IPS-NIHi7 (cell line): ENCODE data around the gene YIF1B.

ENCODE experiments used
- DNase-seq: peaks from one replicate; pipeline ENCODE4 v3.0.0; 2012; ENCODE audit warnings: mixed read lengths; ENCODE audit errors: extremely low spot score

The YIF1B gene

DNA sequence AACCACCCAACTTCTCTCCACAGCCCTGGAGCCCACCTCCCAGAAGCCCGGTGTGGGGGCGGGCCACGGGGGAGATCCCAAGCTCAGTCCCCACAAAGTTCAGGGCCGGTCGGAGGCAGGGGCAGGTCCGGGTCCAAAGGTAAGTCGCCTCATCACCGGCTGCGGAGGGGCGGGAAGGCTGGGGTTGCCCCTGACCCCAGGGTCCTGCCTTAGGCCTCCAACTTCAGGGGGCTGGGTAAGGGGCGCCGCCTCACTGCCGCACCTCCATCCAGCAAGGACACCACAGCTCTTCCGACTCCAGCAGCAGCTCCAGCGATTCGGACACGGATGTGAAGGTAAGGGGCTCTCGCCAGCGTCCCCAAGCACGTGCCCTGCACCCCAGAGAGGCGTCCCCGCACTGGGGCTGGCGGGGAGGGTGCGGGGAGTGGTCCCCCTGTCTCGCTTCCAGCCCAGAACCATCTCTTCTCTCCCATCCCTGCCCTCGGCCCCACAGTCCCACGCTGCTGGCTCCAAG is 11.3 kb downstream of the YIF1B start:
- DNase-seq, result no peak

DNA sequence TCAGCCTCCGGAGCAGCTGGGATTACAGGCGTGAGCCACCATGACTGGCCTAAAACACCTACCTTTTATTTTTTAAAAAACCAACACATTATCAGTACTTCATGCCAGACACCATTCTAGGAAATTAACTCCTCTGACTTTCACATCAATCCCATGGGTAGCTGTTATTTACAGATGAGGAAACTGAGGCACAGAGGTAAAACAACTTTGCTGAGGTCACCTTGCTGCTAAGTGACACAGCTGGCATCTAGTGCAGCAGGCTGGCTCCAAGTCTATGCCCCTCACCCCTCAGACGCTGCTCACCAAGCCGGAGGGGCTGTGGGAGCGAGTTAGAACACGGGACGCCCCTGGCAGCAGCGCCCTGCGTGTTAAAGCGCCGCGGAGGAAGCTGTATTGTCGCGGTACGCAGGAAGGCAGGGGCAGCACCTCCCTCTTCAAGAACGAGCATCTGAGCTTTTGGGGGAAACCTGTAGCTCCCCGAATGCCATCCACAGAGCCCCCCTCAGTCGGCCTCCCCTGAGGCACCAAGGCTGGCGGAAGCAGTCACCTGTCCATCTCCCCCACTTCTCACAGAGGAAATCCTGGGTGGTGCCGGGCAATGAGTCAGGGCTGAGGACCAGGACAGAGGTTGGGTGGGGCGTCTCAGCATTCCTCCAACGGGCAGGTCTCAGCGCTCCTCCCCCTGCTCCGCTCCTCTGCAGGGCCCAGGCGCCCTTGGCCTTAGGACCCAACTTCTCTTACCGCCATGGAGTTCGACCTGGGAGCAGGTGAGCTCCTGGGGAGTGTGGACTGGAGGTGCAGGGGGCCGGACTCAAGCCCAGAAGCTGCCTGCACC is 12.0 kb downstream of the YIF1B start, which contains the start of gene C19orf33:
TSS of gene C19orf33 (plus strand) at position 735 of the 835 bp plus-strand sequence. CDS start at position 746, 11 bp downstream.
- peak; percentile 73 for DNase-seq

DNA sequence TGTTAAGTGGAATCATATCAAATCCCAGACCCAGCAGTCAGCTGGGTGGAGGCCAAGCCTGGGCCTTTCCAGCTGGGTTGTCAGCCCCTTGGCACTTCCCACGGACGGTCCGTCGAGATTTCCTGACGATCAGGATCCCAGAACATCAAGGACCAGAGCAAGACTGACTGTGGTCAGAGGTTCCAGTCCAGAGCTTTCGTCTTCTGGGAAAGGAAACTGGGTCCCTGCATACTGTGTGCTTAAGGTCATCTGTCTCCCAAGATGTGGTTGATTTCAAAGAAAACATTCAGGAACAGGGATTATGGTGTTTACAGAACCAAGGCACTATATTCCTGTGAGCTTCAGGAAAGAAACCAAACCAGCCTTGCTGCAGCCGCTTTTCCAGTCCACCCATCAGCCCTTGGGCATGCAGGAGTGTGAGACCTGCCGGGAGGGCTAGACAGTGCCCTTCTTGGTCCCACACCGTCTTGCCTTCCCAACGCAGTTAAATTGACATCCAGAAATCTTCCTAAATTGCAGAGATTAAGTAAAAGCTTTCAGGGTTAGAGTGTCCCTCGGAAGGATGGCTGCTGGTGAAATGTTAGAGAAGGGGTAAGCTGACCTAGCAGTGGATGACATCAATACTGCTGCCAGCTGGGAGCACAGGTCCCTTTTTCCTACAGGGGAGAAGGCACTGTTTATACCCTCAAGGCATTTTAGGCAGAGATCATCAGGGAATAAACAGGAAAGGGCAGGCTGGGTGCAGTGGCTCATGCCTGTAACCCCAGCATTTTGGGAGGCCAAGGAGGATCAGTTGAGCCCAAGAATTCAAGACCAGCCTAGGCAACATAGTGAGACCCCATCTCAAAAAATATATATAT is 16.7 kb downstream of the YIF1B start:
- DNase-seq, result no peak

DNA sequence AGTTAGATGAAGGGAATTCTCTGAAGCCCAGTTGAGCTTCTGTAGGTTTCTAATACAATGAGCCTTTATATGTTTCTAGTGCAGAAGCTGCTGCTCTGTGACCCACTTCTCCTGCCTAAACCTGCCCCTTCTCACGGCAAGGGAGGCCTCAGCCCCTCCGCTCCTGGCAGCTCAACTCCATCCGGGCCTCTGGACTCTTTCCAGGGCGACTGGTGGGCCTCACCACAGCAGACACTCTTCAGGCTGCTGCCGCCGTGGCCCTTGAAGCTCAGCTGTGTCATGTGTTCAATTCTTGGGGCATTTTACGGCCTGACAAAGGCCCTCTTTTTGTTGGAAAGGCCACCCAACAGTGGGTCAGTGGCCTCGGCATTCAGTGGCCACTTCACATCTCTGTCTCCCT is 21.7 kb downstream of the YIF1B start:
- DNase-seq, result no peak

DNA sequence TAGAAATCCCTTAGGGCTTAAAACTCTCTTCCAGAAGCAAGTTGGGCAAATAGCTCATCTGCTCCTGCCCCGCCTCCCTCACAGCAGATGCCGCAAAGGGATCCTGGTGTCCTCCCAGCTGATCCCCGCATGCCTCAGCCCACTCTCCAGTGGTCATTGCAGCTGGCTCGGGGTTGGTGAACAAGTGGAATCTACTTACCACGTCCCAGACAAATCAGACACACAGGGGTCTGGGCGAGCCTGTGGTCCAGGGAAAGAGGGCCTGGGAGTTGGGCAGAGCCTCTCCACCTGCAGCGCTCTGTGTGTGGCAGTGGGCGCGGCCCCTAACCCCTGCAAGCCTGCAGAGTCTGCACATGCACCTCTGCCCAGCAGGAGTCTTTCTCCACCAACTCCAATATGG is 22.5 kb downstream of the YIF1B start:
- no peak for DNase-seq

DNA sequence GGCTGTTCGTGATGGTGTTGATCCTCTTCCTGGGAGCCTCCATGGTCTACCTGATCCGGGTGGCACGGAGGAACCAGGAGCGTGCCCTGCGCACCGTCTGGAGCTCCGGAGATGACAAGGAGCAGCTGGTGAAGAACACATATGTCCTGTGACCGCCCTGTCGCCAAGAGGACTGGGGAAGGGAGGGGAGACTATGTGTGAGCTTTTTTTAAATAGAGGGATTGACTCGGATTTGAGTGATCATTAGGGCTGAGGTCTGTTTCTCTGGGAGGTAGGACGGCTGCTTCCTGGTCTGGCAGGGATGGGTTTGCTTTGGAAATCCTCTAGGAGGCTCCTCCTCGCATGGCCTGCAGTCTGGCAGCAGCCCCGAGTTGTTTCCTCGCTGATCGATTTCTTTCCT is 23.9 kb downstream of the YIF1B start:
- DNase-seq, result no peak

DNA sequence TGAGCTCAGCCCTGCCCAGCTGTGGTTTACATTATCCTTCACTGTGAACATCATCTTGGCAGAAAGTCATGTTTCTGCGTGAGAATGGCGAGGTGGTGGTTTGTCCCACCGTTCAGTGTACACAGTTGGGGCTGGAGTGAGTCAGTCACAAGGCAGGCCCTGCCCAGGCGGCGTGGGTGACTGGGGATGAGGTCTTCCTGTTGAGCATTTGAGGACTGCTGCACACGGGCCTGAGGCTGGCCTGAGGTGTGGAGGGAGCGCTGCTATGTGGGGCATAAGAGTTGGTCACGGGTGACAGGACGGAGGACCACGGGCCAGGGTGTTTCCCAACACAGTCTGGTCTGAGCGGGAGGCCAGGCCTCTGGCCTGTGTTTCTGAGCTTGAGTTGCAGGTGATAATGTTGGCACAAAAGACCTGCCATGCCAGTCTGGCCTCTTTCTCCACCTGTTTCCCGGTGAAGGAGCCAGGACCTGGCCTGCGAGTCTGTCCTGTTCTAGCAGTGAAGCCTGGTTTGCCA is 25.1 kb downstream of the YIF1B start:
- no peak for DNase-seq

DNA sequence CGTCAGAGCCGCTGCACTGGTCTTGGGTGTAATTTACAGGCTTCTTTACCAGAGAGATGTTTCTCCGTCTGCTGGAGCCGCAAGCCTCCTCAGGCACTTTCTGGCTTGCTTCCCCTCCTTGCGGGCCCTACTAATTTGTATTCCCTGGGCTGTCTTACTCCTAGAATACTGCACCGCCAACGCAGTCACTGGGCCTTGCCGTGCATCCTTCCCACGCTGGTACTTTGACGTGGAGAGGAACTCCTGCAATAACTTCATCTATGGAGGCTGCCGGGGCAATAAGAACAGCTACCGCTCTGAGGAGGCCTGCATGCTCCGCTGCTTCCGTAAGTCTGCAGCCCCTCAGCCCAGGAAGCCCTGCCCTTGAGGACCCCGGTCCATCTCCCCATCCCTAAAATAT is 25.8 kb downstream of the YIF1B start:
- DNase-seq, result no peak

DNA sequence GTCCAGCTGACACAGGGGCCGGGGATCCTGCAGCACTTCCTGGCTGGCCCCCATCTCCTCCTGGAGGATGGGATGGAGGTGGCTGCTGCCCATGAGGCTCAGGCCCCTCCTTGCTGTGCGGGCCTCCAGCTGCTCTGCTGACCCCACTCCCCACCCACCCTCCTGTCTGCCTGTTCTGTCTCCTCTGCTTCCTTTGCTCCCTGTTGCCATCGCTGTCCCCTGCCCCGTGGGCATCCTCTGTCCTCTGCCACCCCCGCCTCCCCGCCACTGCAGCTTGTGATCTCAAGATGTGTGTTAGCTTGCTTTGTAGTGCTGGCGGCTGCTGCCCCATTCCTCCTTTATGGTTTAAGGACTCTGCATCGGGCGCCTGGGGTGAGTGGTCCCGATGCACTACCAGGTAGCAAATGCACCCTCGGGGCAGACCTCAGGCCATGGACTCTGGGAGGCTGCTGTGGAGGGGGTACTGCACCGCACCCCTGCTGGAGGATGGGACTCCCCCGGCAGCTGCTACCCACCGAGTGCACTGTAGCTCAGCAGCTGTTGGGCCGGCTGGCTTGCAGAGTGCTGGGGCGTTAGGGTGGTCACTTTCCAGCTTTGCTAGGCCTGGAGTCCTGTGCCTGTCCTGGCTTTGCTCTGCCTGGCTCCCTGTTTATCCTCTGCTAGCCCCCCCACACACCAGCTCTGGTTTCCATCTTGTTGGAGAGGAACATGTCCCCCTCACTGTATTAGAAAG is 27.5 kb downstream of the YIF1B start:
- no peak for DNase-seq

DNA sequence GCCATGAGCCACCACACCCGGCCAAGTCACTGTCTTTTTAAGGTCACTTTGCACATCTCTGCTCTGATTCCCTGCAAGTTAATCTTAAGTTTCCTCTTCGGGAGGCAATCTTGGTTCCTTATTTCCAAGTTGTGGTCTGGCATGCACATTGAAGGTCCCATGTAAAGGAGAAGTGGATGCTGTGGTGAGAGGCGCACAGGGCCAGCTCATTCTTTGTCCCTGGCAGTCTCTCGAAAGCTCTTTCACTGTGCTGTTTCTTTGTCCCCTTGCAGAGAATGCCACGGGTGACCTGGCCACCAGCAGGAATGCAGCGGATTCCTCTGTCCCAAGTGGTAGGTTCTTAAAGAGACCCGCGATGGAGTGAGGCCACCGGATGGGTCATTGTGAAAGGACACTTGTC is 28.1 kb downstream of the YIF1B start:
- DNase-seq, result no peak

DNA sequence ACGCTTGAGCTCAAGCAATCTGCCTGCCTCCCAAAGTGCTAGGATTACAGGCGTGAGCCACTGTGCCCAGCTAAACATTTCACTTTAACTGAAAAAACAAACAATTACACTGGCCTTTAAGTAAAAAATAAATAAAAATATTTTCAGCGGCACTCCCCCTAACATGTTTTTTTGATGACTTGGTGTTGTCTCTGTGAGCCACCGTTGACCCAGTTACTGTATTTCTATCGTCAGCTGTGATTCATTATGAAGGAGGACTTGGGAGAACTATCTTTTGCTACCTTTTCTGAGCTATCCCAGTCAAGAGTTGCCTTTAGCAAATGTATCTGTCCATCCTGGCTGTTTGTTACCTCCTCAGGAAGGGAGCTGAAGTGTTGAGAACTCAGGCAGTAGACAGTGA is 30.2 kb downstream of the YIF1B start:
- DNase-seq, result no peak

DNA sequence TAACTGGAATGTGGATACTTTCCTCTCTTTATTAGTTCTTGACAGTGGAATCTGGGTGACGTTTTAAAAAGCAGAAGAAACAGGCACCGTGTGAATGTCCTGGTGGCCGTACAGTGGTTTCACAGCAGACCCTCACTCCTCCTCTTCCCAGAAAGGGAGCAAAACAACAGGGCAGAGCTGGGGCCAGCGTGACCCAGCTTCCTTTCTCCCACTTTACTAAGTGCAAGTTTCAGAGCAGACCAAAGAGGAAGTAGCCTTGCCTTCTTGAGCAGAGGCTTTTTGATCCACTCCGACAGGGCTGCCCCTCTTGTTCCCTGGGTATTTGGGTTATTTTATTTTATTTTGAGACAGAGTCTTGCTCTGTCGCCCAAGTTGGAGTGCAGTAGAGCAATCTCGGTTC is 31.3 kb downstream of the YIF1B start:
- no peak for DNase-seq

DNA sequence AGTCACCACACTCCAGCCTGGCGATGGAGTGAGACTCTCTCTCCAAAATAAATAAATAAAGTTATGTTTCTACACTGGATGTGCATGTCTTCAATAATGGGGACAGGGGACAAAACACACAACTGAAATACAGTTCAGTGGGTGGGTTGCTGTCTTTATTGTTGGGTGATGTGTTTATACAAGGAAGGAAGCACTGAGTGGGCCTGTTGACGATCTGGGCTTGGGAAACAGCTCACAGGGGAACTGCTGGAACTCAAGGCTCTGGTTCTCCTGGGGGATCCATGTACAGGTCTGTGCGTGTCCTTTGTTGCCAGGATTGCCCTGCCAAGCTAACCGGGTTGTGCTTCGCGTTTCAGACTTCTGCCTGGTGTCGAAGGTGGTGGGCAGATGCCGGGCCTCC is 32.5 kb downstream of the YIF1B start:
- no peak for DNase-seq

DNA sequence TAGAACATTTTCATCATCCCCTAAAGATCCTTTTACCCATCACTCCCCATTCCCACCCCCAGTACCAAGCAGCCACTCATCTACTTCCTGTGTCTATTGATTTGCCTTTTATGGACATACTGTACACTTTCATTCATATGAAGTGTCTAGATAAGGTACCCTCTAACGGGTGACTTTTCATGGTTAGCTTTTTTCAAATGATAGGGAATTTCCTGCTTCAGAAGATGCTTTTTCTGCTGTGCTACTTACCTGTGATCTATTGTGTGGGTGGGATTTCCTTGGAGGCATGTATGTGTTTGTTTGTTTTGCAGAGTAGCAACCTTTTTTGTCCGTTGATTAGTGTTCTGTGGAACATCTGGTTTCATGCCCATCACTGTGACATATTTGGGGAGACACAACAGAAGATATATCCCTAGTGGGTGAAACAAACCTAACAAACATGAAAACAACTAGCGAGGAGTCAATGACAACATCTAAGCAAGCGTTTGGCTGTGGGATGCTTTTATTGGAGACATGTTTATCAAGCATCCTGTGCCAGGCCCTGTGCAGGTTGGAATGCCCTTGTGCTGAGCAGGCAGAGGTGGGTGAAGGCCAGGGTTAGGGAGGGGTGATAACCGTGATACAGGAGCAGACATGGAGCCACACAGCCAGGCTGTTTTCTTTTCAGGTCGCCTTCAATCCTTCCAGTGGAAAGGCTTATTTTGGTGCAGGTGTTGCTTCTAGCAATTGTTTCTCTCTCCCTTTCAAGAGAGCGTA is 33.8 kb downstream of the YIF1B start:
- no peak for DNase-seq

DNA sequence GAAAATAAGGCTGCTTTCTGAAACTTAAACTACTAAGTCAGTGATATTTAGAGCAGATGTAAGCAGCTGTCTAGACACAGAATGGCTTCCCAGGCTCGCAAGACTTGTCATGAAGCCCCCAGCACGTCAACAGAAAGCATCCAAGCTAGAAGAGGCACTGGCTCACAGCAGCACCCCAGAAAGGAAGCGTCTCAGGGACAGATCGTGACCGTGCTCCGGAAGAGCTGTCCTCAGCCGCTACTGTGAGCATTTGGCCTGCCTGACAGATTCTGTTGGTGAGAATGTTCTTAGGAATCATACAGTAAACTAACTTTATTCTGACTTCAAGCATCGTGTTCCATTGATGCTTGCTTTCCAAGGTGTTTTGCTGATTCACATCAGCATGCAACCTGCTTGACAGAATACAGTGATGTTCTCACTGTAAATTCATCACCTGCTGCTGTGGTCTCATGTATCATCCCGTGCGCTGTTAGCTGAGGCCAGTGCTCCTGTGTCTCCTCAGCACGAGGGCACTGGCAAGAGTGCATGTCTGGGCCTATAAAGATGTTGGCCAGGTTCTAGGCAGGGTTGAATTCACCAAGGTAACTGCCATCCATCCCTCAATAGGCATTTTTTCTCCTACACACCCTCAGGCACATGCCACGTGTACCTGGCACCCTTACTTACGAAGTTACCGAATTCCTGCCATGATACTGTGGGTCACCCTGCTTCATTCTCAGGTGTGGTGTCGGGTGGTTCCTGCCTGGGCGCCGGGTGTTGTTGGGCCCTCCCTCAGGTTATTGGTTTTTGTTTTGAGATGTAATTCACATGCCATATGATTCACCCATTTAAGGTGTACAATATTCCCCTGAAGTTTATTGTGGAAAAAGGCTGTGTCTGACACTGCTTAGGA is 35.5 kb downstream of the YIF1B start:
- DNase-seq, result no peak

DNA sequence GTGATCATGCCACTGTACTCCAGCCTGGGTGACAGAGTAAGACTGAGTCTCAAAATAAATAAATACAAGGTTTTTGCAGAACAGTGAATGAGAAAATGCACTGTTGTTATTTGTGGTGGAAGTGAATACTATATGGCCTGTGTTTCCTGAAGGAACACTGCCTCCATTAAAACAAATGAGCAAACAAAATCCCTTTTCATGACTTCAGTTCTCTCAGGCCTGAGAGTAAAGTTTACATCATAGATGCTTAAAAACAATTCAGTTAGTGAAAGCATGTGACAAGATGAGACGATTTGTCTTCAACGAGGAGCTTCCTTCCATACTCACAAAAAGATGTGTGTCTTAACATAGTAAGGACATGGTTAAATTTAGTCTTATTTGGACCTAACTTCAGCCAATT is 37.0 kb downstream of the YIF1B start:
- no peak for DNase-seq

DNA sequence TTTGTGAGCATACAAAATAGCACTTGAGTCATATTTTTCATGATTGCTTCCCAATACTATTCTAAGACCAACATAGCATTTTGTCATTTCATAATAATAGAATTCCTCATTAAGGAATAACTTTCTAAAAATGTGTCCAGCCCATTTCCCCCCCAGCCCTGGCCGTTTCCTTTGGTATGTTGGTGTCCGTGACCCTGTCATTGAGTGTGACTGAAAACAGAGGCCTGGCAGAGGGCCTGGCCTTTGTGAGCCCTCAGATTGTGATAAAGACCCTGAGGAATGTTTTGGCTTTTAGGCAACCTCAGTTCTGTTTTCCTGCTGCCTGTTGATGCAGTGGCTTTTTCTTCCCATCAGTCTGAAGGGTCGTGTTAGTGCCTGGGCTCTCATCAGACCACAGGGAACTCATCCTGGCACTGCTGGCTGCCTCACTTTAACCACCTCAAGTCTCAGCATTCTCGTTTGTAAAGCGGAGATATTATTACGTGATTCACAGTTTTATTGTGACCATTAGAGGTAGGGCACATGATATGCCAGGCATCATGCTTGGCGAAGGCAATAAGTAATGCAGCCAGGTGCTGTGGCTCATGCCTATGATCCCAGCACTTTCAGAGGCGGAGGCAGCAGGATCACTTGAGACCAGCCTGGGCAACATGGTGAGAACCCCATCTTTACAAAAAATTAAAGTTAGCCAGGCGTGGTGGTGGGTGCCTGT is 37.6 kb downstream of the YIF1B start:
- no peak for DNase-seq

DNA sequence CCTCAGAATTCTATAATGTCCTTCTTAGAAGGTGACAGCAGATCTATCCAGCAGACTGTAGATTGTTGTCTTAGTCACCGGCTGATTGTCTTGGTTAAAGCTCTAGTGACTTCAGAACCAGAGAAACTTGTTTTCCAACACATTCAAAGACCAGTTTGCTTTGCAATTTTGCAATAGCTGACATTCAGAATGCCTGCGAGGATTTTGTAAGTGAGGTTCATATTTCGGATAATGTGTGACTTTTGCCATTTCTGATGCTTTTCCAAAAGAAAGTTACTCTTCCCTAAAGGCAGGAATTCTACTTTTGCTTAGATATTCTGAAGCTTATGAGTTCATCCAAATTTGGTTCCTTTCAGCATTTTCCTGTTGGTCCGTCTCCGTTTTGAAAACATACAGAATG is 38.2 kb downstream of the YIF1B start:
- DNase-seq, result no peak

DNA sequence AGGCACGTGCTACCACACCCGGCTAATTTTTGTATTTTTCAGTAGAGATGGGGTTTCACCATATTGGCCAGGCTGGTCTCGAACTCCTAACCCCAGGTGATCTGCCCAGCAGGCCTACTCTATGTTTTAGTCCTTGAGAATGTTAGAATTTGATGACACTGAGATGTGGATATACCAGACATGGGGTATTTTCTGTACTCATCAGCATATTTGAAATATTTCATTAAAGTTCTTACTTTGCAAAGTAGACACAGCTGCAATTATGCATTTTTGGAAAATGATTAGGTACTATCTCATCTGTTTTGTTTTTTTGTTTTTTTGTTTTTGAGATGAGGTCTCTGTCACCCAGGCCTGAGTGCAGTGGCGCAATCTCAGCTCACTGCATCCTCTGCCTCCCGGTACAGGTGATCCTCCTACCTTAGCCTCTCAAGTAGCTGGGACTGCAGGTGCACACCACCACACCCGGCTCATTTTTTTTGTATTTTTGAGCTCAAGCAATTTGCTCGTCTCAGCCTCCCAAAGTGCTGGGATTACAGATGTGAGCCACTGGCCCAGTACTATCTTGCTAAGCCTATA is 38.7 kb downstream of the YIF1B start:
- DNase-seq, result no peak
